ENCODE data around the gene VPS4B.

DNA sequence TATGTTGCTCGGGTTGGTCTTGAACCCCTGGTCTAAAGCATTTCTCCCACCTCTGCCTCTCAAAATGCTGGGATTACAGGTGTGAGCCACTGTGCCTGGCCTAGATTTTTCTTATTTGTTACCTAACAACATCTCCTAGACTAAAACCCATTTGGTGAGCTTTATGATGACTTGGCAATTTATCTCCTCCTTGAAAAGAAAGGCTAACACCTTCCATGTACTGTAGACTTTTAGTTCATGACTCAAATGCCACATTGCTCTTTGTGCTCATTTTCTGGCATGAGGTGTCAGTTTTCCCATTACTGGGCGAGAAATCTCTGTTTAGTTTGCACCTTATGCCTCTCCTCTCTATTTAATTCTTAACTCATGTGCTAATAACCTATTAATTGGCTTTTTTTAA, 42.2 kb upstream of the VPS4B start:
- TF ChIP-seq GATA3 (IDR thresholded peaks at IDR 0.05; ENCODE audit: low read depth, low read length): no peak
- TF ChIP-seq GATA2 (IDR thresholded peaks at IDR 0.05; ENCODE audit: low read depth, low read length): no peak
